ENCODE data around the gene TGFBR3. TPM values are rescaled to one million over a fixed set of nuclear protein-coding genes. Genes with fewer than 3 reads are reported as not detected.

TGFBR3 gene
- total RNA-seq, 1 experiment from 2014 or later, result 2.4 TPM

GRCh38 chr1:91847851-91848250, 38.1 kb downstream of the TGFBR3 start:
- H3K27ac ChIP-seq (ENCODE audit: insufficient read length, low read depth, low read length), result no peak overlapping the region
- no peak overlapping the region for H2AFZ ChIP-seq (ENCODE audit: low read length)
- no peaks in the 10 kb centered on the region for H3K9me3 Mint-ChIP-seq
- H3K4me3 Mint-ChIP-seq, result no peak overlapping the region
- H3K14ac ChIP-seq (ENCODE audit: insufficient read depth, low read length), result no peak overlapping the region
- no peak overlapping the region for H3K56ac ChIP-seq (ENCODE audit: insufficient read length, low read depth, low read length)
- H3K27me3 Mint-ChIP-seq (ENCODE audit: low read depth), result no peaks in the 10 kb centered on the region
- no peaks in the 10 kb centered on the region for H4K20me1 ChIP-seq (ENCODE audit: control insufficient read depth, insufficient read depth, insufficient read length)
- no peak overlapping the region for H3K9ac ChIP-seq (ENCODE audit: extremely low read depth, insufficient read length, low read length)
- no peaks in the 10 kb centered on the region for H3K4me1 ChIP-seq (ENCODE audit: insufficient read depth, low read length)
- H3K4me1 Mint-ChIP-seq, result peaks cover 6% of the 10 kb centered on the region in 2 experiments
- H4K91ac ChIP-seq (ENCODE audit: insufficient read length, low read depth, low read length), result no peak overlapping the region
- no peaks in the 10 kb centered on the region for H3K79me1 ChIP-seq (ENCODE audit: insufficient read depth, low read depth, low read length, poor library complexity, severe bottlenecking)
- H3K23ac ChIP-seq (ENCODE audit: insufficient read length, low read depth, low read length), result no peak overlapping the region
- H2AK5ac ChIP-seq (ENCODE audit: insufficient read length, low read length), result no peak overlapping the region
- peak overlapping the region in 1 of 3 experiments; percentile 13; a peak in 2 of 7 replicates for H3K27ac Mint-ChIP-seq
- no peak overlapping the region for H4K5ac ChIP-seq (ENCODE audit: insufficient read length, low read depth, low read length)
- no peak overlapping the region for H2BK5ac ChIP-seq (ENCODE audit: insufficient read length, low read length)
- no CpG with 5 or more reads among the region's 2 CpGs for WGBS (ENCODE audit: extremely low coverage, insufficient read length, low lambda C conversion rate)
- no peak overlapping the region for H3K4ac ChIP-seq (ENCODE audit: low read depth, low read length)
- H2BK20ac ChIP-seq (ENCODE audit: low read depth, low read length, poor library complexity, severe bottlenecking), result no peak overlapping the region
- no peaks in the 10 kb centered on the region for H3K79me2 ChIP-seq (ENCODE audit: insufficient read depth, low read length)
- H3T11ph ChIP-seq (ENCODE audit: low read length), result no peak overlapping the region
- H3K18ac ChIP-seq (ENCODE audit: insufficient read length, low read depth, low read length), result no peak overlapping the region
- no peak overlapping the region for H2BK12ac ChIP-seq (ENCODE audit: insufficient read length, low read depth, low read length)
- no peaks in the 10 kb centered on the region for H3K9me3 ChIP-seq (ENCODE audit: control insufficient read depth, low read depth, low read length)
- no peak overlapping the region for H4K8ac ChIP-seq (replicated peaks; ENCODE audit: insufficient read length, low read depth, low read length)
- no peaks in the 10 kb centered on the region for H3K36me3 Mint-ChIP-seq (ENCODE audit: insufficient read depth in 1 of 3, low read depth in 3 of 3)
- no peak for TF ChIP-seq CTCF (conservative IDR thresholded peaks at IDR 0.05)
- H3K27me3 ChIP-seq (ENCODE audit: insufficient read depth, low read length), result no peaks in the 10 kb centered on the region
- no peak overlapping the region for H3K4me2 ChIP-seq (ENCODE audit: insufficient read depth, insufficient read length, low read length)
- no peak overlapping the region for H2BK120ac ChIP-seq (ENCODE audit: low read depth, low read length, poor library complexity, severe bottlenecking)
- no peak overlapping the region for H2BK15ac ChIP-seq (ENCODE audit: low read depth, low read length)
- H3K23me2 ChIP-seq (ENCODE audit: insufficient read length, low read depth, low read length, poor library complexity, severe bottlenecking), result no peaks in the 10 kb centered on the region
- DNase-seq, result no peak
